ENCODE results near the gene CRTC1. TPM values are rescaled to one million over a fixed set of nuclear protein-coding genes. Genes with fewer than 3 reads are reported as not detected.

CRTC1 gene
- total and polyA plus RNA-seq, 11 donors: 3.8 to 10.2 (median 7.2) TPM

- no peak for ATAC-seq
- TF ChIP-seq POLR2A (IDR thresholded peaks at IDR 0.05) (no peak), CTCF (IDR thresholded peaks at IDR 0.05) (no peak)
- Histone ChIP-seq H3K27me3 (no peaks in the 10 kb centered on the region), H3K36me3 (no peaks in the 10 kb centered on the region), H3K4me1 (peaks cover 4 to 24% (median 11%) of the 10 kb centered on the region in 12 donors), H3K9me3 (no peaks in the 10 kb centered on the region), H3K27ac (peak overlapping the region in 7 of 12 donors; percentile 63 to 91 (median 85)), H3K4me3 (peak overlapping the region; percentile 25 to 75 (median 64))
- DNase-seq: no peak
- 20 to 39% (median 22%) methylated on average over 8 to 16 of the region's 16 CpGs; no CpG with 5 or more reads in 1 of the 4 donors for WGBS, 4 donors
- intact Hi-C loops (cut with DNase I): loop anchor here in 8 of 10 donors (5.0 to 10.0 kb wide), 6 partner anchors 47 to 219 kb away; partner anchors contain the start of genes UPF1 (in 3 of the 8) and KLHL26 (in 2 of the 8)
Observed at GRCh38 chr19:18683958-18684641, 620 bp downstream of the CRTC1 start.

GRCh38 chr19:18684642-18684993 is 1.1 kb downstream of the CRTC1 start:
- Histone ChIP-seq H3K4me3 (peak overlapping the region in 5 of 12 donors; percentile 54 to 75 (median 68)), H3K9me3 (no peaks in the 10 kb centered on the region), H3K36me3 (no peaks in the 10 kb centered on the region), H3K4me1 (peaks cover 4 to 24% (median 11%) of the 10 kb centered on the region in 12 donors), H3K27ac (no peak overlapping the region), H3K27me3 (no peaks in the 10 kb centered on the region)
- DNase-seq: no peak
- WGBS, 4 donors: 94 to 100% (median 97%) methylated on average over 3 of the region's 3 CpGs
- TF ChIP-seq CTCF (IDR thresholded peaks at IDR 0.05) (no peak), POLR2A (IDR thresholded peaks at IDR 0.05) (no peak)
- intact Hi-C loops (cut with DNase I): loop anchor here in 8 of 10 donors (5.0 to 10.0 kb wide), 6 partner anchors 47 to 220 kb away; partner anchors contain the start of genes UPF1 (in 3 of the 8) and KLHL26 (in 2 of the 8)
- no peak for ATAC-seq

GRCh38 chr19:18685597-18686190 is 2.2 kb downstream of the CRTC1 start:
- Histone ChIP-seq H3K27ac (no peak overlapping the region), H3K9me3 (no peaks in the 10 kb centered on the region), H3K27me3 (no peaks in the 10 kb centered on the region), H3K4me1 (peaks cover 4 to 24% (median 11%) of the 10 kb centered on the region in 12 donors), H3K4me3 (no peak overlapping the region), H3K36me3 (no peaks in the 10 kb centered on the region)
- ATAC-seq (no peak), DNase-seq (no peak)
- TF ChIP-seq CTCF (IDR thresholded peaks at IDR 0.05) (no peak), POLR2A (IDR thresholded peaks at IDR 0.05) (no peak)
- 63 to 77% (median 71%) methylated on average over 5 of the region's 5 CpGs for WGBS, 4 donors
- intact Hi-C loops (cut with DNase I): loop anchor here in 6 of 10 donors (5.0 to 10.0 kb wide), 4 partner anchors 147 to 221 kb away; partner anchors contain the start of gene UPF1 (in 3 of the 6)

Data from heart left ventricle (tissue), 16 donors.